Memory B cell (primary cell): Measurements from ENCODE around the gene NPIPB6.
"Not testable (repeated sequence)": the region's sequence is repeated elsewhere in the genome, so short reads cannot be mapped to it uniquely, and the experiment has no call there.

Source experiments
- ATAC-seq: fragments of 150-1000 bp; cut with Tn5 transposase; 2 replicates; pipeline ENCODE4 v1.10.0; 2021; ENCODE audit warnings: low read depth, mild to moderate bottlenecking, moderate library complexity
- DNase-seq, 2 donors: peaks; one replicate each; pipeline ENCODE4 v3.0.0; 2022; ENCODE audit warnings: low spot score in 2 of 2
- H3K27ac Mint-ChIP-seq: one replicate; pipeline ENCODE4 v1.8.0; 2022; ENCODE audit warnings: mild to moderate bottlenecking, moderate library complexity, mixed read lengths
- H3K27me3 Mint-ChIP-seq: one replicate; pipeline ENCODE4 v1.8.0; 2022; ENCODE audit warnings: mixed read lengths
- H3K36me3 Mint-ChIP-seq: one replicate; pipeline ENCODE4 v1.8.0; 2022; ENCODE audit warnings: mild to moderate bottlenecking, mixed read lengths
- H3K4me1 Mint-ChIP-seq: one replicate; pipeline ENCODE4 v1.8.0; 2022; ENCODE audit warnings: mixed read lengths
- H3K4me3 Mint-ChIP-seq: one replicate; pipeline ENCODE4 v1.8.0; 2022; ENCODE audit warnings: mild to moderate bottlenecking, moderate library complexity, mixed read lengths
- H3K9me3 Mint-ChIP-seq: one replicate; pipeline ENCODE4 v1.8.0; 2022; ENCODE audit warnings: mixed read lengths

The NPIPB6 gene

GRCh38 chr16:28363408-28363807 lies at the start of gene NPIPB6:
TSS of gene NPIPB6 (minus strand) at chr16:28363508. CDS start at chr16:28362822, 686 bp downstream.
- not testable (repeated sequence) for H3K36me3 Mint-ChIP-seq, H3K4me1 Mint-ChIP-seq, H3K4me3 Mint-ChIP-seq, H3K9me3 Mint-ChIP-seq, H3K27me3 Mint-ChIP-seq, DNase-seq, H3K27ac Mint-ChIP-seq, ATAC-seq

GRCh38 chr16:28403220-28404072 lies 40.1 kb upstream of the NPIPB6 start, which contains the start of gene EIF3CL:
TSS of gene EIF3CL (minus strand) at chr16:28403841. CDS start at chr16:28403618, 223 bp downstream.
- H3K4me3 Mint-ChIP-seq, result peak within 1 kb of the TSS; percentile 60
- DNase-seq, H3K27me3 Mint-ChIP-seq, H3K36me3 Mint-ChIP-seq, H3K4me1 Mint-ChIP-seq, H3K27ac Mint-ChIP-seq, H3K9me3 Mint-ChIP-seq: not testable (repeated sequence)
- ATAC-seq, result peak; percentile 99

- not testable (repeated sequence) for H3K4me3 Mint-ChIP-seq, H3K27me3 Mint-ChIP-seq, H3K36me3 Mint-ChIP-seq, DNase-seq, H3K27ac Mint-ChIP-seq, H3K9me3 Mint-ChIP-seq, H3K4me1 Mint-ChIP-seq
- ATAC-seq, result peak; percentile 31
These were observed 28.7 kb upstream of the NPIPB6 start for GRCh38 chr16:28392054-28392453.

- not testable (repeated sequence) for H3K27me3 Mint-ChIP-seq, ATAC-seq, H3K4me1 Mint-ChIP-seq, DNase-seq, H3K36me3 Mint-ChIP-seq, H3K27ac Mint-ChIP-seq, H3K4me3 Mint-ChIP-seq, H3K9me3 Mint-ChIP-seq
These were observed 19.0 kb upstream of the NPIPB6 start for GRCh38 chr16:28382177-28382867.

GRCh38 chr16:28377822-28378221 lies 14.5 kb upstream of the NPIPB6 start:
- not testable (repeated sequence) for H3K4me1 Mint-ChIP-seq

GRCh38 chr16:28377108-28377625 lies 13.9 kb upstream of the NPIPB6 start:
- not testable (repeated sequence) for ATAC-seq, H3K9me3 Mint-ChIP-seq, H3K4me3 Mint-ChIP-seq, H3K36me3 Mint-ChIP-seq, DNase-seq, H3K27ac Mint-ChIP-seq, H3K27me3 Mint-ChIP-seq, H3K4me1 Mint-ChIP-seq

More at GRCh38 chr16:28377822-28378221, 14.5 kb upstream of the NPIPB6 start:
- H3K27ac Mint-ChIP-seq, H3K9me3 Mint-ChIP-seq, H3K4me3 Mint-ChIP-seq, DNase-seq, ATAC-seq, H3K36me3 Mint-ChIP-seq, H3K27me3 Mint-ChIP-seq: not testable (repeated sequence)

- H3K4me1 Mint-ChIP-seq, DNase-seq, H3K27ac Mint-ChIP-seq, H3K9me3 Mint-ChIP-seq, H3K36me3 Mint-ChIP-seq, H3K4me3 Mint-ChIP-seq, H3K27me3 Mint-ChIP-seq: not testable (repeated sequence)
- peak; percentile 69 for ATAC-seq
These were observed 11.8 kb upstream of the NPIPB6 start for GRCh38 chr16:28375115-28375514.

GRCh38 chr16:28374281-28374680 lies 11.0 kb upstream of the NPIPB6 start:
- H3K4me1 Mint-ChIP-seq, H3K36me3 Mint-ChIP-seq, H3K27me3 Mint-ChIP-seq, H3K27ac Mint-ChIP-seq, H3K9me3 Mint-ChIP-seq, ATAC-seq, DNase-seq, H3K4me3 Mint-ChIP-seq: not testable (repeated sequence)

- not testable (repeated sequence) for H3K4me1 Mint-ChIP-seq, H3K27ac Mint-ChIP-seq, ATAC-seq, DNase-seq, H3K9me3 Mint-ChIP-seq, H3K36me3 Mint-ChIP-seq, H3K4me3 Mint-ChIP-seq, H3K27me3 Mint-ChIP-seq
These were observed 4.6 kb upstream of the NPIPB6 start for GRCh38 chr16:28367926-28368325.

GRCh38 chr16:28364268-28365173 lies 1.2 kb upstream of the NPIPB6 start:
- H3K36me3 Mint-ChIP-seq, H3K4me3 Mint-ChIP-seq, H3K27ac Mint-ChIP-seq, H3K27me3 Mint-ChIP-seq, H3K9me3 Mint-ChIP-seq, H3K4me1 Mint-ChIP-seq: not testable (repeated sequence)
- DNase-seq, result peak in 1 of 2 donors; percentile 11
- peak; percentile 95 for ATAC-seq

GRCh38 chr16:28362600-28362999 lies 708 bp downstream of the NPIPB6 start:
- not testable (repeated sequence) for H3K36me3 Mint-ChIP-seq, H3K4me1 Mint-ChIP-seq, H3K27ac Mint-ChIP-seq, H3K9me3 Mint-ChIP-seq, ATAC-seq, H3K27me3 Mint-ChIP-seq, DNase-seq, H3K4me3 Mint-ChIP-seq

GRCh38 chr16:28338230-28338629 lies 25.1 kb downstream of the NPIPB6 start:
- not testable (repeated sequence) for ATAC-seq, DNase-seq, H3K9me3 Mint-ChIP-seq, H3K4me3 Mint-ChIP-seq, H3K27me3 Mint-ChIP-seq, H3K36me3 Mint-ChIP-seq, H3K27ac Mint-ChIP-seq, H3K4me1 Mint-ChIP-seq

- not testable (repeated sequence) for H3K4me3 Mint-ChIP-seq, DNase-seq, H3K9me3 Mint-ChIP-seq, ATAC-seq, H3K27me3 Mint-ChIP-seq, H3K36me3 Mint-ChIP-seq, H3K4me1 Mint-ChIP-seq, H3K27ac Mint-ChIP-seq
These were observed 26.2 kb downstream of the NPIPB6 start for GRCh38 chr16:28336940-28337710.
